Stimulated activated CD4-positive, alpha-beta T cell treated with anti-CD3 and anti-CD28 coated beads, Interleukin-4, amount 100 ng/mL, for 4 hours (primary cell): ENCODE results near the gene RNF208.

Experiments
- DNase-seq, 2 experiments: peaks; one replicate each; pipeline ENCODE4 v3.0.0-alpha.2; 2020

RNF208 gene

GRCh38 chr9:137206602-137207001, 15.4 kb downstream of the RNF208 start:
- no peak for DNase-seq

- peak; percentile 88 to 94 for DNase-seq
Observed at GRCh38 chr9:137205126-137206069, 16.6 kb downstream of the RNF208 start, which contains the start of the genes NDOR1 and TMEM203. Gene NDOR1, plus strand, starts transcription at chr9:137205700. Its CDS starts 78 bp downstream, at chr9:137205778. Gene TMEM203, minus strand, starts transcription at chr9:137205648. Its CDS starts 234 bp downstream, at chr9:137205414.

GRCh38 chr9:137204731-137205125, 17.3 kb downstream of the RNF208 start:
- no peak for DNase-seq

- no peak for DNase-seq
Observed at GRCh38 chr9:137202966-137203365, 19.1 kb downstream of the RNF208 start.

- no peak for DNase-seq
Observed at GRCh38 chr9:137201205-137201868, 20.7 kb downstream of the RNF208 start.

- peak; percentile 96 to 99 for DNase-seq
Observed at GRCh38 chr9:137200311-137201204, 21.5 kb downstream of the RNF208 start, which contains the start of gene TPRN. Gene TPRN, minus strand, starts transcription at chr9:137200741. Its CDS starts 30 bp downstream, at chr9:137200711.

GRCh38 chr9:137199411-137200121, 22.5 kb downstream of the RNF208 start:
- DNase-seq = no peak

GRCh38 chr9:137198902-137199283, 23.1 kb downstream of the RNF208 start:
- no peak for DNase-seq

GRCh38 chr9:137198051-137198901, 23.8 kb downstream of the RNF208 start:
- DNase-seq = no peak

- DNase-seq = no peak
Observed at GRCh38 chr9:137195525-137196220, 26.4 kb downstream of the RNF208 start.

- DNase-seq = no peak
Observed at GRCh38 chr9:137194909-137195308, 27.1 kb downstream of the RNF208 start.

- DNase-seq = no peak
Observed at GRCh38 chr9:137194388-137194787, 27.7 kb downstream of the RNF208 start.

GRCh38 chr9:137193771-137194170, 28.3 kb downstream of the RNF208 start:
- DNase-seq = no peak

GRCh38 chr9:137192859-137193258, 29.2 kb downstream of the RNF208 start:
- no peak for DNase-seq

- DNase-seq = no peak
Observed at GRCh38 chr9:137192448-137192780, 29.6 kb downstream of the RNF208 start.

GRCh38 chr9:137191691-137192447, 30.2 kb downstream of the RNF208 start:
- no peak for DNase-seq

- no peak for DNase-seq
Observed at GRCh38 chr9:137191245-137191644, 30.8 kb downstream of the RNF208 start.

GRCh38 chr9:137190315-137190856, 31.7 kb downstream of the RNF208 start:
- DNase-seq = no peak
